Thoracic aorta (tissue), 2 donors: Measurements from ENCODE around the gene ZC3H12C. TPM values are rescaled to one million over a fixed set of nuclear protein-coding genes. Genes with fewer than 3 reads are reported as not detected.

ENCODE experiments used
- ATAC-seq: fragments of 150-250 bp; one replicate; pipeline ENCODE4 v1.8.0; 2017; ENCODE audit warnings: low read depth; ENCODE audit not compliant: insufficient number of reproducible peaks, low FRiP score
- DNase-seq: peaks from one replicate; pipeline ENCODE4 v3.0.0-alpha.2; 2020; ENCODE audit warnings: low spot score
- H3K27ac ChIP-seq, 2 donors: fragments of 200-600 bp; sonication (generic); 1 replicate in 1 of 2; 2 replicates in 1 of 2; pipeline ENCODE4 v1.5.1; 2016; ENCODE audit warnings: mild to moderate bottlenecking in 2 of 2, moderate library complexity in 2 of 2
- H3K27me3 ChIP-seq: fragments of 200-600 bp; sonication (generic); replicated peaks from 2 replicates; pipeline ENCODE4 v1.6.0; 2016; ENCODE audit warnings: mild to moderate bottlenecking; ENCODE audit not compliant: insufficient read depth
- H3K36me3 ChIP-seq: fragments of 200-600 bp; sonication (generic); one replicate; pipeline ENCODE4 v1.5.1; 2016
- H3K4me1 ChIP-seq, 2 donors: fragments of 200-600 bp; sonication (generic); 1 replicate in 1 of 2; 2 replicates in 1 of 2; pipeline versions ENCODE4 v1.5.1 to v1.6.0; 2016; ENCODE audit warnings: low read depth in 2 of 2, mild to moderate bottlenecking in 1 of 2; ENCODE audit not compliant: control insufficient read depth in 1 of 2
- H3K4me3 ChIP-seq: fragments of 200-600 bp; sonication (generic); 2 replicates; pipeline ENCODE4 v1.5.1; 2016; ENCODE audit warnings: mild to moderate bottlenecking
- H3K9me3 ChIP-seq: fragments of 200-600 bp; sonication (generic); 2 replicates; pipeline ENCODE4 v1.5.1; 2016
- total RNA-seq, 2 donors: library from RNA; depleted of rRNA; stranded (reverse); fragments of >200 nt; gene quantifications; one replicate each; pipeline versions ENCODE4 v1.1.0 to v1.2.3, GENCODE V29; 2016
- TF ChIP-seq, protein P1 (sequence below): fragments of 200-600 bp; sonication (generic); IDR thresholded peaks from one replicate; pipeline ENCODE4 v1.5.1; 2019; ENCODE audit warnings: antibody characterized with exemption

The ZC3H12C gene
- total RNA-seq, 2 donors from 2014 or later: 13.6 to 13.7 TPM

DNA sequence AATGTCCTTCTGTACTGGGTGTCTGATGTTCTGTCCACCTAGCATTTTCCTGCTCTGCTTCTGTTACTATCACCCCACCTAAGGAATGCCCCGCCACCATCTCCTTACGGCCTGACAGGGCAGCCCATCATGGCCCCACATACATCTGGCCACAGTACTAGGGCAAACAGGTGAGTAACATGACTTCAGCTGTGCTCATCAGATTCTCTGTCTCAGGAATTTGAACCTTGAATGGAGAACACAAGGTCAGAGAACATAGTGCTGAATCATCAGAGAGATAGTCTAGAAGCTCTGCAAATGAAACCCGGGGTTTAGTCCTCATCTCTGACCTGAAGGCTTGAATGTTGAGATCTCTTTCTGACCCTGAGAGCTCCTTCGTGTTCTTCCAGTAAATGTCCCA, 32.4 kb downstream of the ZC3H12C start:
- TF ChIP-seq, protein P1, sequence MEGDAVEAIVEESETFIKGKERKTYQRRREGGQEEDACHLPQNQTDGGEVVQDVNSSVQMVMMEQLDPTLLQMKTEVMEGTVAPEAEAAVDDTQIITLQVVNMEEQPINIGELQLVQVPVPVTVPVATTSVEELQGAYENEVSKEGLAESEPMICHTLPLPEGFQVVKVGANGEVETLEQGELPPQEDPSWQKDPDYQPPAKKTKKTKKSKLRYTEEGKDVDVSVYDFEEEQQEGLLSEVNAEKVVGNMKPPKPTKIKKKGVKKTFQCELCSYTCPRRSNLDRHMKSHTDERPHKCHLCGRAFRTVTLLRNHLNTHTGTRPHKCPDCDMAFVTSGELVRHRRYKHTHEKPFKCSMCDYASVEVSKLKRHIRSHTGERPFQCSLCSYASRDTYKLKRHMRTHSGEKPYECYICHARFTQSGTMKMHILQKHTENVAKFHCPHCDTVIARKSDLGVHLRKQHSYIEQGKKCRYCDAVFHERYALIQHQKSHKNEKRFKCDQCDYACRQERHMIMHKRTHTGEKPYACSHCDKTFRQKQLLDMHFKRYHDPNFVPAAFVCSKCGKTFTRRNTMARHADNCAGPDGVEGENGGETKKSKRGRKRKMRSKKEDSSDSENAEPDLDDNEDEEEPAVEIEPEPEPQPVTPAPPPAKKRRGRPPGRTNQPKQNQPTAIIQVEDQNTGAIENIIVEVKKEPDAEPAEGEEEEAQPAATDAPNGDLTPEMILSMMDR: no peak
- no peaks in the 10 kb centered on the region for H3K36me3 ChIP-seq
- peaks cover 0 to 10% of the 10 kb centered on the region in 2 donors for H3K4me1 ChIP-seq
- H3K27ac ChIP-seq: no peak overlapping the region
- no peak overlapping the region for H3K4me3 ChIP-seq
- ATAC-seq (no peak), DNase-seq (no peak)
- no peaks in the 10 kb centered on the region for H3K9me3 ChIP-seq
- no peaks in the 10 kb centered on the region for H3K27me3 ChIP-seq

DNA sequence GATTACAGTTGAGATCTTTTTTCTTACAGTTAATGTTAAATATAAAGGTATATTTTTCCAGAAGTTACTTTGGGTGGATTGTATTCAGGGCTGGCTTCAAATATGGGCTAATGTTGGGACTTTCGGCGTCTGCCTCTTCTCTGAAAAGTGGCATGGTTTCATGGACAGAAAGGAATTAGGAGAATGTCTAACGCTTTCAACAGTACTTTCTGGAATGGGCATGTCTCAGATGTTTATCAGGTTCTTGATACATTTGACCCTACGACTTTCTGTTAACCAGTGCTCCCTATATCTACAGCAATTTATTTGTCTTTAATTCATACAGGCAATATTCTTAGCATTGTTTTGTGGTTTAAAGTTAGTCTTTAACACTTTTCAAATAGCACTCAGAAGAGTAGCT, 33.7 kb downstream of the ZC3H12C start:
- H3K27me3 ChIP-seq: no peaks in the 10 kb centered on the region
- ATAC-seq (no peak), DNase-seq (no peak)
- TF ChIP-seq, protein P1: no peak
- no peaks in the 10 kb centered on the region for H3K4me1 ChIP-seq
- no peaks in the 10 kb centered on the region for H3K9me3 ChIP-seq
- H3K4me3 ChIP-seq: no peak overlapping the region
- no peaks in the 10 kb centered on the region for H3K36me3 ChIP-seq
- H3K27ac ChIP-seq: no peak overlapping the region

DNA sequence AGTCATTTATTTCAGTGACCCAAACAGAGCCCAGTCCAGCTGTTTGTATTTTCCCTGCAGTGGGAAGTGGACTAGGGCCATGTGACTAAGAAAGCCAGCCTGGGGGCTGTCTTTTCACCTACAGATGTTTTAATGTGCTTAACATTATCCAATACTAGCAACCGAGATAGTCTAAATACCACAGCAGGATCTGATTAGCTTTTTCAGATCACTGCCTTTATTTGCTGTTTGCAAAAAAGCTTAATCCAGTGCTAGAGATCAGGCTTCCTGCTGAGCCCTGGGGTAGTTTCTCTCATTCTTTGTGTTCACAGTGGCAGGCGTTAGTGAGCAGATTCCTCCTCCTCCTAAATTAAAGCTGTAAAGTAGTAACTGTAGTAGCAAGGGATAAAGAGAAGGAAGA, 35.0 kb downstream of the ZC3H12C start:
- no peaks in the 10 kb centered on the region for H3K27me3 ChIP-seq
- TF ChIP-seq, protein P1: no peak
- ATAC-seq (no peak), DNase-seq (no peak)
- H3K27ac ChIP-seq: no peak overlapping the region
- H3K4me1 ChIP-seq: no peaks in the 10 kb centered on the region
- H3K9me3 ChIP-seq: no peaks in the 10 kb centered on the region
- H3K4me3 ChIP-seq: no peak overlapping the region
- no peaks in the 10 kb centered on the region for H3K36me3 ChIP-seq

DNA sequence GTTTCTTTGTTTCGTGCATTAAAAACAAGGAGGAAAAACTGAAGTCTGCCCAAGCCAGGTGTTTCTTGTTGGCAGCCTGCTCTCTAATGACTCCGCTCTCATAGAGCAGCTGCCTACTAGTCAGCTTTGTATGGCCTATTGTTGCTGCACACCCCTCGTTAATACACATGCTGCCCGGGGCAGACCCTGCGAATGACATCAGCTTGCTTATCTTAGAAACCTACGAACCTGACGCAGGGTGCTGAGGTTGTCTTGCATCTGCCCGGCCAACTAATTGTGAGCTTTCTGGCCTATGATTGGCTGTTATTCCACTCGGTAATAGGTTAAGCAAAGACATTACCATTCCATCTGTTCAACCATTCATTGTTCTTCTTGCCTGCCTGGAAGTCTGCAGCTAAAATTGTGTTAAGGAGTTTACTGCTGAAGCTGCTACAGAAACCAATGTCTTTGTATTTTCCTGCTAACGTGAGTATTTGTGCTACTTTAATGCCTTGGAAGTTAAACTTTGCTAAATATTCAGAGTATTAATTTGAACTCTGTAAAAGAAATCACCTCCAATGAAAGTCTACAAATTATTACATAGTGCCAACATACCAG, 37.5 kb downstream of the ZC3H12C start:
- H3K4me1 ChIP-seq: no peaks in the 10 kb centered on the region
- H3K27ac ChIP-seq: no peak overlapping the region
- no peaks in the 10 kb centered on the region for H3K27me3 ChIP-seq
- H3K36me3 ChIP-seq: no peaks in the 10 kb centered on the region
- no peak for DNase-seq
- H3K4me3 ChIP-seq: no peak overlapping the region
- H3K9me3 ChIP-seq: no peaks in the 10 kb centered on the region
- ATAC-seq: no peak
- TF ChIP-seq, protein P1: no peak

DNA sequence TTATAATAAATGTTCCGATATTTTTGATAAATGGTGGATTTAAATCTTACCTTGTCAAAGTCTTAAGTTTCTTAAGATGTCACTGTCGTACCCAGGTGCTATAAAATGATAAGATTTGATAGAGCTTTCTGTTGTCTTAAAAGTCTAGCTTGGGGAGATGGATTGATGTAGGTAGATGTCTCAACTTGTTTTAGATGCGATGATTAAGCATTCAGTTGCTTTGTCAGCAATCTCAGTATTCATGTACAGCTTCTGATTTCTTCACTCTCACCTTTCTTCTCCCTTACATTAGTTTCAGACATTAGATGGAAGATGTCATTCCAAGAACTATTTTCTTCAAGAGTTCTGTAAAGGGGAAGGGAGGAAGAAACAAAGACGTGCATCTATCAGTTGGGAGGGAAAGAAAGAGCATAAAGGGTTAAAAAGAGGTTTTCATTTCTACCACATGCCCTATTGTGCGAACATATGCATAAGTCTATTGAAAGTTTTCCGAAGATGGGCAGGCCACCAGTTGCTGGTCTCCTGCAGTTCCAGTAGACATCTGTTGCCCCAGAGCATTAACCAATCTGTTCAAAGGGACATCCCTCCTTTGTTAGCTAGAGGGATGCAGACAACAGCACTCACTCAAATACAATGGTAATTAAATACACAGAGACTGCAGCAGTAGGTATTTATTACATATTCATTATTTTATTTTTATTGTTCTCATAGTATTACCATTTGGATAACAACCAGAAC, 38.4 kb downstream of the ZC3H12C start:
- Histone ChIP-seq H3K27ac (no peak overlapping the region), H3K36me3 (no peaks in the 10 kb centered on the region), H3K9me3 (no peaks in the 10 kb centered on the region), H3K27me3 (no peaks in the 10 kb centered on the region), H3K4me1 (no peaks in the 10 kb centered on the region), H3K4me3 (no peak overlapping the region)
- DNase-seq (no peak), ATAC-seq (no peak)
- TF ChIP-seq, protein P1: no peak
